Thyroid gland (tissue), 4 donors: Measurements from ENCODE around the gene CD300LG.

ENCODE experiments used
- CTCF ChIP-seq, 6 experiments: fragments of 200-600 bp in 3 of 6; fragments of 450-650 bp in 3 of 6; sonication (generic) in 3 of 6; IDR thresholded peaks; one replicate each; pipeline ENCODE4 v1.5.1; 2016 to 2019; ENCODE audit warnings: antibody characterized with exemption in 6 of 6, mild to moderate bottlenecking in 2 of 6, inconsistent platforms in 1 of 6, moderate library complexity in 1 of 6
- POLR2A ChIP-seq, 2 donors: fragments of 450-650 bp; IDR thresholded peaks; one replicate each; pipeline ENCODE4 v1.6.1; 2017; ENCODE audit warnings: antibody characterized with exemption in 2 of 2, mild to moderate bottlenecking in 2 of 2, moderate library complexity in 1 of 2

DNA sequence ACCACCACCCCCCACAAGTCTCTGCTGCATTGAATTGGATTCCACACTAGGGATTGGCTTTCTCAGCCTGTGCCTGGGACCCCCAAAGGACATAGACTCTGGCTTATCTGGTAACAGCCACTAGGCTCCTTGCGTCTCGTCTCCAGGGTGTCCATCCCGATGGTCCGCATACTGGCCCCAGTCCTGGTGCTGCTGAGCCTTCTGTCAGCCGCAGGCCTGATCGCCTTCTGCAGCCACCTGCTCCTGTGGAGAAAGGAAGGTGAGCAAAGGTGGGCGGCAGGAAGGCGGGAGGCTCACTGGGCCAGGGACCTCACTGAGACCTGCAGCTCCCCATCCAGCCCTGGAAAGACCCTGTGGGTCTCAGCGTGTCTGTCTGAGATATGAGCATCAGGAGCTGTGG, 8.1 kb downstream of the CD300LG start:
- no peak for TF ChIP-seq CTCF (IDR thresholded peaks at IDR 0.05)
- TF ChIP-seq POLR2A (IDR thresholded peaks at IDR 0.05), result no peak
